ENCODE results near the gene ROR1.

ROR1 gene

GRCh38 chr1:63883494-63884235, 109.8 kb downstream of the ROR1 start:
- DNase-seq (ENCODE audit: low read depth in 2 of 2): no peak

DNA sequence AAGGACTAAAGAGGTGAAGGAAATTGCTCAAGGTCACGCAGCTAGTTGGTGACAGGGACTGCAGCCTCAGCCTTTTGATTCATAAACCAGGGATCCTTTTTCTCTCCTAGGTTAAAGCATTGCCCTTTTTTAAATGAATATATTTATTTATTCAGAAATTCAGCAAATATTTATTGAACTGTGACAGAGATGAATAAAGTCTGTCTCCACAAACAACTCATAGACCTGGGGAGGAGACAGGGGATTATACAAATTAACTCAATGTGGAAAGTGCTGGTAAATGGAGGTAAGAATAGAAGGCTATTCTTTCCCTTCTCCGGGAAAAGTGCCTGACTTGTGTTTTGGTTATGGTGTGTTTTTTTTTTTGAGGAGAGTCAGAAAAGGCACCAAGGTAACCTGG, 110.7 kb downstream of the ROR1 start:
- no peak for DNase-seq (ENCODE audit: low read depth in 2 of 2)

DNA sequence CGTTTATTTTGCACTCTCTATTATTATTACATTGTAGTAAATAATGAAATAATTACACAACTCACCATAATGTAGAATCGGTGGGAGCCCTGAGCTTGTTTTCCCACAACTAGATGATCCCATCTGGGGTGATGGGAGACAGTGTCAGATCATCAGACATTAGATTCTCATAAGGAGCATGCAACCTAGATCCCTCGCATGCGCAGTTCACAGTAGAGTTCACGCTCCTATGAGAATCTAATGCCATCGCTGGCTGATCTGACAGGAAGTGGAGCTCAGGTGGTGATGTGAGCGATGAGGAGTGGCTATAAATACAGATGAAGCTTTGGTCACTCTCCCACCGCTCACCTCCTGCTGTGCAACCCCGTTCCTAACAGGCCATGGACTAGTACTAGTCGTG, 112.1 kb downstream of the ROR1 start:
- no peak for DNase-seq (ENCODE audit: low read depth in 2 of 2)

DNA sequence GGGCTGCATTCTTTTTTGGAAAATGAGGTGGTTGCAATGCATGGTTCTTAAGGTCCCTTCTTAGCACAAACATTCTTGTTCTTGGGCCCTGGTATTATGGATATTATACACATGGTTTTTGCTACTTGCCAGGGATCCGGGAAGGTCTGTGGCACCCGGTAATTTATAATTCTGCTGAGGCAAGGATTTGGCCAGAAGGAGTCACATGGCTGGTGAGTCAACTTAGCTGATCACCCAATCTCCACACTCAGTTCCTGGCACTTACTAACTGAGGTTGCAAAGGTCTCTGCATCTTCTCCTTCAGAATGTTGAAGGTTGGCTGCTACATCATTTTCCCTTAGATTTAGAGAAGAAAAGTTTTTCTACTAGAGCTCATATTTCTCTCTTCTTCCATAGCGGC, 112.5 kb downstream of the ROR1 start:
- DNase-seq (ENCODE audit: low read depth in 2 of 2): no peak

DNA sequence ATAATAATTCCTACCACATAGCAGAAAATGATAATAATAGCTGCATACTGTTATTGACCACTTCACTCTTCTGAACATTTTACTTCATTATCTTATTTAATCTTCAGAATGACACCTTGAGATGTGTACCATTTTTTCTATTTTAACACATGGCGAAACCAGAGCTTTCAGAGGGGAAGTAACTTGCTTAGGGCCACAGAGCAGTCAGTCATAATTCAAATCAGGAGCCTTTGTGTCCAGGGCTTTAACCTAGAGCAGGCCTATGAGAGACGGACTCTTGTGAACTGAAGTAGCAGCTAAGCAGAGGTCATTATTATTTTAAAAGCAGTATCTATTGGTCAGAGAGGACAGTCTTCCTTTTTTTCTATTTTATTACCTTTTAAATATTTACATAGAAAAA, 114.0 kb downstream of the ROR1 start:
- DNase-seq (ENCODE audit: low read depth in 2 of 2): no peak

GRCh38 chr1:63888984-63889383, 115.2 kb downstream of the ROR1 start:
- no peak for DNase-seq (ENCODE audit: low read depth in 2 of 2)

DNA sequence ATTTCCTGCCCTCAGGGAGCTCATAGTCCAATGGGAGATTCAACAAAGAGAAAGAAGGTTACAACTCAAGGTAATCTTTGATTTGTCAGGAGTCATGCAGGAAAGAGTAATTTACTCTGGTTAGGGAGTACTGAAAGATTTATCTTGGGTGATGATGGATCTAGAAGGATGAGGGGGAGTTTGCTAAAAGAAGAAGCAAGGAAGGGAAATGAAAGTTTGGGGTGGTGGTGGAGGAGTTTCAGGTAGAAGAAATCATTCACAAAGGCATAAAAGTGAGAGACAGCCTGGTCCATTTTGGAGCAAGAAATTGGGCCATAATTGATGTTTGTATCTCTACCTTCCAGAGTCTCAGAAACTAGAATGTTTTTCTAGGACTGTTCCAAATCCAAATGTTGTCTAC, 116.7 kb downstream of the ROR1 start:
- DNase-seq (ENCODE audit: low read depth in 2 of 2): no peak

DNA sequence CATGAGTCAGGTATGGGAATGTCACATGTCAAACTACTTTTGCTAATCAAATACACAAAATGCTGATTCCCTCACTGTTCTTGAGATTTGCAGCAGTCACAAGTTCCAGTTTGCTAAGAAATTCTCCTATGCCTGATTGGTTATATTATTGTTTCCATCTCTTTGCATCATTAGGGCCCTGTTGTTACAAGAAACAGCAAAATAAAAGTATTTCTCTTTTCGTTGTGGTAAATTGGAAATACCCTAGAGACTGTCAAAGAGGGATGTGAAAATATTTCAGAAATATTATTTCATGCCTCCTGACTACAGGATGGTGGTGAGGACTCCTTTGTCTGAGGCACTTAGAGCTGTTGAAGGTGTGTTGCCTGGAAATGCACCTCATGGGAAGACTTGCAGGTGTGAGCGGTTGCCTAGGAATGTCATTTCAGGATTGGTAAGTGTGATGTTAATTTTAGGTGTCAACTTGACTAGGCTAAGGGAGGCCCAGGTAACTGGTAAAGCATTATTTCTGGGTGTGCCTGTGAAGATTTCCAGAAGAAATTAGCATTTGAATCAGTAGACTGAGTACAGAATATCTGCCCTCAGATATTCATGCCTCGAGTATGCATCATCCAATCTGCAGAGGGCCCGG, 117.4 kb downstream of the ROR1 start:
- DNase-seq (ENCODE audit: low read depth in 2 of 2): no peak

GRCh38 chr1:63892632-63893395, 119.0 kb downstream of the ROR1 start:
- peak in 1 of 2 experiments; percentile 27 for DNase-seq (ENCODE audit: low read depth in 2 of 2)

DNA sequence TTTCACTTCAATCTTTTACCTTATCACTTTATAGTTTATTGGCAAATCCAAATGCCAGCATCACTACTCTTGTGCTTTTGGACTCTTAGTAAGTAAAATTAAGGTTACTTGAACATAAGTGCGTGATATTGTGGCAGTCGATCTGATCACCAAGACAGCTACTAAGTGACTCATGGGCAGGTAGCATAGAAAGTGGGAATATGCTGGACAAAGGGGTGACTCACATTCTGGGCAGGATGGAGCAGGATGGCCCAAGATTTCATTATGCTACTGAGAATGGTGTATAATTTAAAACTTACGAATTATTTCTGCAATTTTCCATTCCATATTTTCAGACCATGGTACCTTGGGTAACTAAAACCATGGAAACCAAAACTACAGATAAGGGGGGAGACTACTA, 120.2 kb downstream of the ROR1 start:
- DNase-seq (ENCODE audit: low read depth in 2 of 2): no peak

DNA sequence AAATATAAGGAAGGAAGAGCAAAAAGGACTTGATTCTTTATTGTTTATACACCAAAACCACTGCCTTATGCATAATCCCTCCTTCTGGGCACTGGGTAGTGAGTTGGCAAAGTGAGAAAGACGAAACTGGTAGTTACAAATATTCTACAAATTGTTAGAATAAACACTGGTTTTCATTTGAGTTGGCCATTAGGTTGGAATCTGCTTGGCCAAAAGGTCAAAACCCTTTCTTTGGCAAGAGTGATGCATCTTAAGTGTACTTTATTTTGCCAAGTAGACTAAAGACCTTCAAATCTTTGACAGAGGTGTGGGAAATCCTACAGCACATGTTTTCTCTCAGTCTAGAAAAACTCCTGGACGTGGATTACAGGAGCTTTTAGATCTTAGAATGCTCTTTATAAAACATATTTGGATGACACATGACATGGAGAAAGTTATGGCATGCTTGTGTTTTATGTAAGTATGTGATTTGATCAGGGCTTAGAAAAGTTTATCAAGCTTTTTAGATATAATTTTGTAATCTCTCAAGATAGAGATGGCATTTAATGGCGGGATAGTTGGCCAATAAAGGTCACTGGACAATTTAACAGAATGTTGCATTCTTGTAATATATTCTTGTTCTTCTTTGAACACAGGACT, 120.9 kb downstream of the ROR1 start:
- DNase-seq (ENCODE audit: low read depth in 2 of 2): no peak

GRCh38 chr1:63896755-63897154, 122.9 kb downstream of the ROR1 start:
- DNase-seq (ENCODE audit: low read depth in 2 of 2): no peak

GRCh38 chr1:63898428-63899196, 124.8 kb downstream of the ROR1 start:
- DNase-seq (ENCODE audit: low read depth in 2 of 2): no peak

DNA sequence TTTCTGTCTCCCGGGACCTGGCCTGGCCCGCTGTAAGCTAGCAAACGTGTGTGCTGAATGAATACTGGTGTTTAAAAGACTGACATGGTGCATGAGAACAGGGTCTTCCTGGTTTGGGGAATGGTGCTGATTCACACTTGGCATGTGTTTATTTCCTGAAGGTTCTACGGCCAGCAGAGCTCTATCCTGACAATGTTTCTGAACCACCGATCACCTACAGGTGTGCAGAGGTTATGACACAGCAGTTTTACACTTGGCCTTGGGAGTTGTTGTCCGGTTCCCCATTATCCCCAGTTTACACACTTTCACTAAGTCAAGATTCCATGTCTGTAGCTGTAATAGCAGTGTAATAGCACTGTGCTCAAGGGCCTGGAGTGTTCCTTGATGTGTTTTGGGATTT, 127.3 kb downstream of the ROR1 start:
- DNase-seq (ENCODE audit: low read depth in 2 of 2): no peak

DNA sequence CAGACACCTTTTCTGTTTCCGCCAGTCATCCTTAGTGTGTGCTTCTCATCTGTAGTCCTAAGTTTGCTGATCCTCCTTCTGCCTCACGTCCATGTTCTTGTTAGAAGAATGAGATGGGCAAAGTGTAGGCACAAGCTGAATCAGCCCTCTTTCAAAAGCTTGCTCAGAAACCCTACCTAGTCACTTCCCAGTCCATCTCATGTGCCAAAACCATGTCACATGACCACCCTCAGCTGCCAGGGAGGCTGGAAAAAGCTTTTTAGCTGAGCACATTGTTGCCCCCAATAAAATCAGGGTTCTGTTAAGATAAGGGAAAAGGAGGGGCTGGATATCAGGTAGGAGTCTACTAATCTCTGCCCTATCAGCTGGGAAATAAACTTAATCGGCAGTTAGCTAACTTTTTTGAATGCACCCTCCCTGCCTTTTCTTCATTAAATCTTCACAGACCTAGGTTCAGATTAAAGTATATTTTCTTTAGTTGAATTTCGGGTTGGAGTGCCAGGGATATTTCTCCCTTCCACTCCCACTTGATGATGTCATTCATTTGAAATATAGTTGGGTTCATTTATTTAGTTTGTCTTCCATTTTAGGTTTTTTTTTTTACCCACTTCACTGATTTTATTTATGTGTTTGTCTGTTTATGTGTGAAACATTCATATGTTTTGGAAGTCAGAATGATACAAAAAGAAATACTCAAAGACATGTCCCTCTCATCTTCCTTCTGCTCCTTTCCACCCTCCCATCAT, 129.2 kb downstream of the ROR1 start:
- no peak for DNase-seq (ENCODE audit: low read depth in 2 of 2)

- no peak for DNase-seq (ENCODE audit: low read depth in 2 of 2)
Measured at GRCh38 chr1:63903947-63904610, 130.3 kb downstream of the ROR1 start.

DNA sequence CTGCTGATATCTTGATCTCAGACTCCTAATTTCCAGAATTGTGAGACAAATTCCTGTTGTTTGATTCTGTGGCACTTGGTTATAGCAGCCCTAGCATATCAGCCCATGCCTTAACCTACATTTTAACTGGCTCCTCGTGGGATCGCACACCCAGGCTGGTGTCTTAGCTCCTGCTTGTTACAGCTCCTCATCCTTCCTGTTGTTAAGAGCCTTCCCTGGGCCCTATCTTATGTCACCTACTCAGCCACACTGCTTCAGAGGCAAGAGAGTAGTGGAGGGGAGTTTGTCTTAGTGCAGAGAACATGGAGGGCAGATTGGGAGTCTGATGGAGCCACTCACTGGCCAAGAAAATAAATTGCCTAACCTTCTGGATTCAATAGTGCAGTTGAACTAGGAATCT, 131.0 kb downstream of the ROR1 start:
- DNase-seq (ENCODE audit: low read depth in 2 of 2): no peak

GRCh38 chr1:63906047-63906704, 132.4 kb downstream of the ROR1 start:
- no peak for DNase-seq (ENCODE audit: low read depth in 2 of 2)

DNA sequence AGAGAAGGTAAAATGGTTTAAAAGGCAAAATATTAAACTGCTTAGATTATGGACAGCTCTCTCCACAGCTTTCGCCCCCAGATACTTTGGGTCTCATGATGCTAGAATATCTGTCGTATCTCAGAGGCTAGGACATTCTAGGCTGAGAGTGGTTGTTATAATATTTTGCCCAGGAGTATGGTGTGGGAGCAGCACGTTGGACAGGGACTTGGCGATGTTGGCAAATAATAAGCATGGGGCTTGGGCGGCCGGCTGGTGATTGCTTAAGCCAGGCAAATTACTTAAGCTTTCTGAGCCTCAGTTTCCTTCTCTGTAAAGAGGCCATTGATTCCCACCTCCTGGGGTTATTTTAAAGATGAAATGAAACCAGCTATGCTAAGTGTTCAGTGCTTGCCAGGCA, 133.2 kb downstream of the ROR1 start:
- DNase-seq (ENCODE audit: low read depth in 2 of 2): no peak

DNA sequence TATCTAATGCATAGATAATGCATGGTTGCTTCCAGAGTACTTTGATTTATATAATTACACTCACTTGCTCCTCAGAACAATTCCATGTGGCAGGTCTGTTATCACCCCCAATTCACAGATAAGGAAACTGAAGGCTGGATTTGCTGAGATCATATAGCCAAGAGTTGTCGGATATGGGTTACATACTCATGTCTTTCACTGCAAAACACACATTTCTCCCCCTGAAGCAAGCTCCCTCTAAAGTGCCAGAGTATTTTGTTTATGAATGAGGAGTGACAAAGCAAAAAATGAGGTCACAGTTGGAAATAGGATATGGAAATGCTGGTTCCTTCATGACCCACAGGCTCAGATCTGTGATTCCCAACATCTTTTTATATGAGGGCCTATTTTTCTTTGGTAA, 134.2 kb downstream of the ROR1 start:
- DNase-seq (ENCODE audit: low read depth in 2 of 2): no peak
